Ovary (tissue), 9 donors: Measurements from ENCODE around the gene CASKIN2. TPM values are rescaled to one million over a fixed set of nuclear protein-coding genes. Genes with fewer than 3 reads are reported as not detected.

Experiments used
- DNase-seq, 5 donors: peaks; one replicate each; pipeline ENCODE4 v3.0.0-alpha.2; 2019 to 2020
- H3K27ac ChIP-seq, 2 donors: fragments of 200-600 bp; one replicate each; pipeline versions ENCODE4 v1.5.1 to v1.8.0; 2019 to 2022
- H3K27me3 ChIP-seq: fragments of 200-600 bp; one replicate; pipeline ENCODE4 v1.8.0; 2022
- H3K36me3 ChIP-seq: fragments of 200-600 bp; sonication (generic); one replicate; pipeline ENCODE4 v1.5.1; 2019
- H3K4me1 ChIP-seq: one replicate; pipeline ENCODE4 v1.8.1; 2013; ENCODE audit warnings: mild to moderate bottlenecking, moderate library complexity; ENCODE audit not compliant: insufficient read depth
- H3K4me3 ChIP-seq: fragments of 200-600 bp; sonication (generic); one replicate; pipeline ENCODE4 v1.5.1; 2017
- H3K9me3 ChIP-seq, 2 donors: fragments of 200-600 bp in 1 of 2; sonication (generic) in 1 of 2; one replicate each; pipeline versions ENCODE4 v1.5.1 to v1.8.1; 2013 to 2019; ENCODE audit warnings: mild to moderate bottlenecking in 1 of 2, moderate library complexity in 1 of 2
- EP300 ChIP-seq: sonication (generic); formaldehyde crosslinking; IDR thresholded peaks from one replicate; pipeline ENCODE4 v1.6.1; 2017; ENCODE audit warnings: antibody characterized with exemption
- POLR2A ChIP-seq: fragments of 450-650 bp; IDR thresholded peaks from one replicate; pipeline ENCODE4 v1.6.1; 2017; ENCODE audit warnings: antibody characterized with exemption, mild to moderate bottlenecking, moderate library complexity
- WGBS, 3 donors: extraction: QIAGEN DNeasy Blood & Tissue Kit in 1 of 3; methylation state at CpG; one replicate each; pipeline versions ENCODE4 v1.1.5 to v1.1.7; 2013 to 2017; 5-methylcytosine and 5-hydroxymethylcytosine counted together
- intact Hi-C, 4 donors: fragments of 100-400 bp; cut with DNase I; formaldehyde crosslinking; loops; one replicate each; pipeline versions ENCODE4 v1.11.0 to v1.15.1; 2022 to 2023
- polyA plus RNA-seq, 2 donors: library from polyadenylated mRNA; stranded (reverse); fragments of 200-250 nt in 1 of 2; fragments of 350-450 nt in 1 of 2; fragmentation: Illumina TruSeq in 1 of 2; extraction: RNeasy Lipid Tissue Mini Kit (QIAGEN cat#74804) in 1 of 2; gene quantifications; one replicate each; pipeline ENCODE4 v1.2.3, GENCODE V29; 2013 to 2014
- total RNA-seq, 7 donors: library from RNA; depleted of rRNA in 2 of 7; stranded (reverse); fragments of >200 nt in 2 of 7; fragmentation: NEBNext Ultra II Directional in 3 of 7; extraction: Animal tissue kit (Norgen Biotek cat#: 25700) in 3 of 7; gene quantifications; one replicate each; pipeline versions ENCODE4 v1.1.0 to v1.2.4, GENCODE V29; 2016 to 2023
- TF ChIP-seq, protein P1 (sequence below), 3 donors: fragments of 450-650 bp in 2 of 3; fragments of 200-600 bp in 1 of 3; IDR thresholded peaks; one replicate each; pipeline versions ENCODE4 v1.5.1 to v1.8.0; 2016 to 2022; ENCODE audit warnings: antibody characterized with exemption in 3 of 3, mild to moderate bottlenecking in 1 of 3
- donor health status: DM: no; HTN: no; CAD: no; lungs with moderate emphysema.
- donor health status: DM: no; HTN: no; CAD: no.
- donor health status: Bipolar disorder and iron deficiency.
- donor health status: DM: yes; HTN: yes; CAD: no.
- donor health status: DM: no; HTN: no; CAD: no.
- donor health status: DM: yes; HTN: yes; CAD: no.

CASKIN2 gene
- total and polyA plus RNA-seq, 9 donors: 9.1 to 58.7 (median 36.8) TPM

DNA sequence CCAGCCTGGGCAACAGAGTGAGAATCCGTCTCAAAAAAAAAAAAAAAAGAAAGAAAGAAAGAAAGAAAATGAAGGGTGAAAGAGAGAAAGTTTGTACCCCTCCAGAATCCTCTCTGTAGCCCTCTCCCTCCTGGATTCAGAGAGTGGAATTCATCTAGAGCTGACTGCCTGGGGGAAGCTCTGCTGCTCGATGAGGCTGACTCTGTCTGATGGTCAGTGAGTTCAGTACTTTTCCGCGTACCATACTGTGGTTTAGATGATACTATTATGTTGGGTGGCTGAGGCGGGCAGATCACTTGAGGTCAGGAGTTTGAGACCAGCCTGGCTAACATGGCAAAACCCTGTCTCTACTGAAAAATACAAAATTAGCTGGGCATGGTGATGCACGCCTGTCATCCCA, 44.1 kb downstream of the CASKIN2 start:
- peaks cover 15% of the 10 kb centered on the region for H3K4me1 ChIP-seq
- H3K27me3 ChIP-seq: no peaks in the 10 kb centered on the region
- TF ChIP-seq, protein P1, sequence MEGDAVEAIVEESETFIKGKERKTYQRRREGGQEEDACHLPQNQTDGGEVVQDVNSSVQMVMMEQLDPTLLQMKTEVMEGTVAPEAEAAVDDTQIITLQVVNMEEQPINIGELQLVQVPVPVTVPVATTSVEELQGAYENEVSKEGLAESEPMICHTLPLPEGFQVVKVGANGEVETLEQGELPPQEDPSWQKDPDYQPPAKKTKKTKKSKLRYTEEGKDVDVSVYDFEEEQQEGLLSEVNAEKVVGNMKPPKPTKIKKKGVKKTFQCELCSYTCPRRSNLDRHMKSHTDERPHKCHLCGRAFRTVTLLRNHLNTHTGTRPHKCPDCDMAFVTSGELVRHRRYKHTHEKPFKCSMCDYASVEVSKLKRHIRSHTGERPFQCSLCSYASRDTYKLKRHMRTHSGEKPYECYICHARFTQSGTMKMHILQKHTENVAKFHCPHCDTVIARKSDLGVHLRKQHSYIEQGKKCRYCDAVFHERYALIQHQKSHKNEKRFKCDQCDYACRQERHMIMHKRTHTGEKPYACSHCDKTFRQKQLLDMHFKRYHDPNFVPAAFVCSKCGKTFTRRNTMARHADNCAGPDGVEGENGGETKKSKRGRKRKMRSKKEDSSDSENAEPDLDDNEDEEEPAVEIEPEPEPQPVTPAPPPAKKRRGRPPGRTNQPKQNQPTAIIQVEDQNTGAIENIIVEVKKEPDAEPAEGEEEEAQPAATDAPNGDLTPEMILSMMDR (IDR thresholded peaks at IDR 0.05): no peak
- TF ChIP-seq POLR2A: no peak
- no peak for TF ChIP-seq EP300
- H3K4me3 ChIP-seq: no peak overlapping the region
- intact Hi-C loops: no loop called here
- 91 to 96% (median 93%) methylated on average over 6 of the region's 6 CpGs for WGBS, 3 donors
- no peaks in the 10 kb centered on the region for H3K9me3 ChIP-seq
- no peak overlapping the region for H3K27ac ChIP-seq
- DNase-seq: no peak
- H3K36me3 ChIP-seq: no peaks in the 10 kb centered on the region

DNA sequence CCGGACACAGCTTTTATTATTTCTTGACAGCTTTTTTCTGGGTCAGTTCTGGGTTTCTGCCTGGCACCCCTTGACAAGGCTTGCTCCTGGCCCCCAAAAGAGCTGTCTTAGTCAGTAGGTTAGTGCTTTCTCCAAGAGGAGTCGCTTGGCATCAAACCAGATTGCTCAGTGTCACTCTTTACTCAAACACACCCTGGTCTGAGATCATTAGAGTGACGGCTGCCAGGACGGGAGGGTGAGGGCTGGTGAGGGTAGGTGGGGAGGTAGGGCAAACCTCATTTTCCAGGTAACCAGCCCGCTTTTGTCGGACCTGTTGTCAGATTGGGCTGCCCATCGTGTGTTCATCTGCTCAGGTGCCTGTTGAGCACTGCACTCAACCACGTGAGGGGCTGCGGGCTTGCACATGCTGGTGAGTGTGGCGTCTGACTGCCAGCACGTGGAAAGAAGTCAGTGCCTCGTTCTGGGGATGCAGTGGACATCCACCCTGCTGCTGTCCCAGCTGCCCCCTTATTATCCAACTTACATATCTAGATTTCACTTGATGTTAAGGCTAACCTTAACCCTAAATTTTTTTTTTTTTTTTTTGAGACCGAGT, 46.5 kb downstream of the CASKIN2 start:
- 88 to 92% (median 91%) methylated on average over 13 of the region's 13 CpGs for WGBS, 3 donors

DNA sequence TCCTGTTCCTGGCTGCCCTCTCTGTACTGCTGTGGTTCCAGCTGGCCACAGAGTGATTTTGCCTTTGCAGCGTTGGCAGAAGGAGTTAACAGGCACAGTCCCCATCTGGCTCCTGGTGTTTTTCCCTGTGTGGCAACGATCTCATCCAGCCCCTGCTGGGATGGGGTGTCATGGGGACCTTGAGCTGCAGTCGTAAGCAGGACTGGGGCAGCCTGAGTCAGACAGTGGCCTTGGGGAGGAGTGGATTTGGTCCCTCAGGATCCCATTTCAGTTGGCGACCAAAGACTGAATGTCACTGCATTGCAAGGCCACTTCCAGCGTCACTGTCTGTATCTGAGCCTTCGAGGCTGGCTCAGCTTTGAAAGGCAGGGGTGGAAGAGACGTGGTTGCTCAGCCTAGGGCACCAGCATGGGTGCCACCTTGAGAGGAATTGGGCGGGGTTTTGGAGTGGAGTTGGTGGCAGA, 47.0 kb downstream of the CASKIN2 start:
- Histone ChIP-seq H3K36me3 (no peaks in the 10 kb centered on the region), H3K4me3 (no peak overlapping the region), H3K27ac (no peak overlapping the region), H3K27me3 (no peaks in the 10 kb centered on the region), H3K4me1 (peaks cover 6% of the 10 kb centered on the region), H3K9me3 (no peaks in the 10 kb centered on the region)
- 56 to 65% (median 56%) methylated on average over 8 of the region's 8 CpGs for WGBS, 3 donors
- DNase-seq: no peak
- TF ChIP-seq EP300: no peak
- TF ChIP-seq POLR2A: no peak
- intact Hi-C loops: no loop called here

More for the DNA sequence above, 46.5 kb downstream of the CASKIN2 start:
- Histone ChIP-seq H3K4me3 (no peak overlapping the region), H3K9me3 (no peaks in the 10 kb centered on the region), H3K36me3 (no peaks in the 10 kb centered on the region), H3K4me1 (peaks cover 6% of the 10 kb centered on the region), H3K27ac (no peak overlapping the region), H3K27me3 (no peaks in the 10 kb centered on the region)
- intact Hi-C loops: no loop called here
- TF ChIP-seq POLR2A: no peak
- TF ChIP-seq, protein P1 (IDR thresholded peaks at IDR 0.05): no peak
- no peak for TF ChIP-seq EP300
- no peak for DNase-seq

DNA sequence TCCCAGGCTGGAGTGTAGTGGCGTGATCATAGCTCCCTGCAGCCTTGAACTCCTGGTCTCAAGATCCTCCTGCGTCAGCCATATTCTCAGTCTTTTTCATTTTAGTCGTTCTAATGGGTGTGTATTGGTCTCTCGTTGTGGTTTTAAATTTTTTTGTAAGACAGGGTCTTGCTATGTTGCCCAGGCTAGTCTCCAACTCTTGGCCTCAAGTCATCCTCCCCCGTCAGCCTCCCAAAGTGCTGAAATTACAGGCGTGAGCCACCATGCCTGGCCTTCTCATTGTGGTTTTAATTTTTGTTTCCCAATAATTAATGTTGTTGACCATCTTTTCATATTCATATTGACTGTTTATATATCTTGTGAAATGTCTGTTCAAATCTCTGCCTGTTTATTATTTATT, 50.3 kb downstream of the CASKIN2 start:
- WGBS, 3 donors: 87 to 90% (median 88%) methylated on average over 6 of the region's 6 CpGs
- DNase-seq: no peak
- intact Hi-C loops: no loop called here
- Histone ChIP-seq H3K27me3 (no peaks in the 10 kb centered on the region), H3K4me1 (peaks cover 6% of the 10 kb centered on the region), H3K27ac (no peak overlapping the region), H3K36me3 (no peaks in the 10 kb centered on the region), H3K9me3 (no peaks in the 10 kb centered on the region), H3K4me3 (no peak overlapping the region)
- TF ChIP-seq, protein P1 (IDR thresholded peaks at IDR 0.05): no peak
- TF ChIP-seq EP300 (no peak), POLR2A (no peak)

DNA sequence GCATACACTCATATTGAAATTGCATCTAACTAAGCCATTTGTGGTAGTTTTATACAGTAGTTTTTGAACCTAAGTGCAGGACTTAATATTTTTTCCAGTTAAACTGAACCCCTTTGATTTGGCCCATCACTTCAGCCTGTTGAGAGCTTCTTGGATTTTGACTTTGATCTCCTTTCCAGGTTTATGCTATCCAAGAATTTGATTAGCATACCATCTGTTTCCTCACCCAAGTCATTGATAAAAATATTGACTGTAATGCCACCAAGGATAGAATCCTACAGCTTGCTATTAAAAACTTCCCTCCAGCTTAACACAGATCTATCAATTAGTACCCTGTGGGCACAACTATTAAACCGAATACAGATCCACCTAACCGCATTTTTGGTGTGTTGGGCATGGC, 51.7 kb downstream of the CASKIN2 start:
- no peaks in the 10 kb centered on the region for H3K9me3 ChIP-seq
- H3K4me1 ChIP-seq: peaks cover 6% of the 10 kb centered on the region
- no peak overlapping the region for H3K4me3 ChIP-seq
- no peak for DNase-seq
- WGBS, 3 donors: 90 to 98% (median 91%) methylated on average over 2 of the region's 2 CpGs
- no peaks in the 10 kb centered on the region for H3K36me3 ChIP-seq
- TF ChIP-seq POLR2A: no peak
- TF ChIP-seq, protein P1 (IDR thresholded peaks at IDR 0.05): no peak
- TF ChIP-seq EP300: no peak
- no peaks in the 10 kb centered on the region for H3K27me3 ChIP-seq
- H3K27ac ChIP-seq: no peak overlapping the region
- intact Hi-C loops: no loop called here
